Ishikawa (cell line): ENCODE measurements around the gene DLG3.

Source experiments
- CEBPB ChIP-seq: IDR thresholded peaks from 2 replicates; pipeline ENCODE4 v1.6.1; 2012
- CREB1 ChIP-seq: IDR thresholded peaks from 2 replicates; pipeline ENCODE4 v1.6.1; 2012; ENCODE audit warnings: low read depth
- EGR1 ChIP-seq: IDR thresholded peaks from 2 replicates; pipeline ENCODE4 v1.6.1; 2012
- EP300 ChIP-seq: IDR thresholded peaks from 2 replicates; pipeline ENCODE4 v1.6.1; 2012; ENCODE audit warnings: borderline replicate concordance
- FOXM1 ChIP-seq: IDR thresholded peaks from 2 replicates; pipeline ENCODE4 v1.6.1; 2012; ENCODE audit warnings: low read depth, borderline replicate concordance
- NFIC ChIP-seq: IDR thresholded peaks from 2 replicates; pipeline ENCODE4 v1.6.1; 2012
- RAD21 ChIP-seq: IDR thresholded peaks from 2 replicates; pipeline ENCODE4 v1.6.1; 2012; ENCODE audit warnings: low read depth
- TAF1 ChIP-seq: IDR thresholded peaks from 2 replicates; pipeline ENCODE4 v1.6.1; 2012; ENCODE audit warnings: low read depth, mild to moderate bottlenecking
- TCF12 ChIP-seq: IDR thresholded peaks from 2 replicates; pipeline ENCODE4 v1.6.1; 2012; ENCODE audit warnings: low read depth
- TEAD4 ChIP-seq: IDR thresholded peaks from 2 replicates; pipeline ENCODE4 v1.6.1; 2012
- YY1 ChIP-seq: IDR thresholded peaks from 2 replicates; pipeline ENCODE4 v1.6.1; 2012; ENCODE audit warnings: low read depth
- ZBTB7A ChIP-seq: IDR thresholded peaks from 2 replicates; pipeline ENCODE4 v1.6.1; 2012; ENCODE audit warnings: low read depth
- TF ChIP-seq, protein P1 (sequence below): IDR thresholded peaks from 2 replicates; pipeline ENCODE4 v1.6.1; 2012; ENCODE audit warnings: low read depth, mild to moderate bottlenecking
- TF ChIP-seq, protein P2 (sequence below): IDR thresholded peaks from 2 replicates; pipeline ENCODE4 v1.6.1; 2012
- TF ChIP-seq, protein P3 (sequence below): IDR thresholded peaks from 2 replicates; pipeline ENCODE4 v1.6.1; 2012

DLG3 gene

DNA sequence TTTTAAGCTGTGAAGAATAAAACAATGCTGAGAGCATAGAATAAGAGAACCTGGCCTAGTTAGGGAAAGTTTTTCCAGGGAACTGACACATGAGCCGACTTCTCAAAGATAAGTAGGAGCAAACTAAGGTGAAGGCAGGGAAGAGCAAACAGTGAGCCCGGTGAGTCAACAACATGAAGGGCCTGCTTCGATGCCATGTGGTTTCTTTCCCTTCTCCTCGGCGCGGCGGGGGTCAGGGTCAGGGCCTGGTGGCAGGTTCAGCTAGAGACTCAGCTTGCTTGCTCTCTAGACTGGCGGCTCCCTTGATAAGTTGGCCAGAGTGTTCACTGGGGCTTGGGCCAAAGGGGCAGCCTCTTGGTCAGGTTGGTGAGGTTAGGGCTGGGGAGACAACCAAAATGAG, 81.1 kb downstream of the DLG3 start:
- TF ChIP-seq, protein P1, sequence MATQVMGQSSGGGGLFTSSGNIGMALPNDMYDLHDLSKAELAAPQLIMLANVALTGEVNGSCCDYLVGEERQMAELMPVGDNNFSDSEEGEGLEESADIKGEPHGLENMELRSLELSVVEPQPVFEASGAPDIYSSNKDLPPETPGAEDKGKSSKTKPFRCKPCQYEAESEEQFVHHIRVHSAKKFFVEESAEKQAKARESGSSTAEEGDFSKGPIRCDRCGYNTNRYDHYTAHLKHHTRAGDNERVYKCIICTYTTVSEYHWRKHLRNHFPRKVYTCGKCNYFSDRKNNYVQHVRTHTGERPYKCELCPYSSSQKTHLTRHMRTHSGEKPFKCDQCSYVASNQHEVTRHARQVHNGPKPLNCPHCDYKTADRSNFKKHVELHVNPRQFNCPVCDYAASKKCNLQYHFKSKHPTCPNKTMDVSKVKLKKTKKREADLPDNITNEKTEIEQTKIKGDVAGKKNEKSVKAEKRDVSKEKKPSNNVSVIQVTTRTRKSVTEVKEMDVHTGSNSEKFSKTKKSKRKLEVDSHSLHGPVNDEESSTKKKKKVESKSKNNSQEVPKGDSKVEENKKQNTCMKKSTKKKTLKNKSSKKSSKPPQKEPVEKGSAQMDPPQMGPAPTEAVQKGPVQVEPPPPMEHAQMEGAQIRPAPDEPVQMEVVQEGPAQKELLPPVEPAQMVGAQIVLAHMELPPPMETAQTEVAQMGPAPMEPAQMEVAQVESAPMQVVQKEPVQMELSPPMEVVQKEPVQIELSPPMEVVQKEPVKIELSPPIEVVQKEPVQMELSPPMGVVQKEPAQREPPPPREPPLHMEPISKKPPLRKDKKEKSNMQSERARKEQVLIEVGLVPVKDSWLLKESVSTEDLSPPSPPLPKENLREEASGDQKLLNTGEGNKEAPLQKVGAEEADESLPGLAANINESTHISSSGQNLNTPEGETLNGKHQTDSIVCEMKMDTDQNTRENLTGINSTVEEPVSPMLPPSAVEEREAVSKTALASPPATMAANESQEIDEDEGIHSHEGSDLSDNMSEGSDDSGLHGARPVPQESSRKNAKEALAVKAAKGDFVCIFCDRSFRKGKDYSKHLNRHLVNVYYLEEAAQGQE, result no peak
- no peak for TF ChIP-seq CREB1

DNA sequence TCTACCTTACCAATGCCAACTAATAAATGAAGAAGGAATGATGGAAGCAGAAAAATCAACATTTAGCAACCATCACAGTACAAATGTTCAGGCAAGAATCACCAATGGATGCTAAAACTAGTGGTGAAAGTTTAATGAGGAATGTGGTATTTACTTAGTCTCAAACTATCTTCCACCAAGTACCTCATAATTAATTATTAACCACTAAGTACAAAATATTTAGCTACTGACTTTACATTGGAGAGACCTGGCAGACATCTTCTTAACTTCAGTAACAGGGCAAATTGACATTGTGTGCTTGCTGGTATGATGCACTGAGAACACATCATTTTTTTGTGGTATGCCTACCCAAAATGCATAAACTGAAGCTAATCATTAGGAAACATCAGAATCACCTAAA, 82.4 kb downstream of the DLG3 start:
- no peak for TF ChIP-seq CEBPB
- no peak for TF ChIP-seq TCF12
- no peak for TF ChIP-seq EP300
- TF ChIP-seq, protein P1, result no peak
- no peak for TF ChIP-seq ZBTB7A
- TF ChIP-seq, protein P2, sequence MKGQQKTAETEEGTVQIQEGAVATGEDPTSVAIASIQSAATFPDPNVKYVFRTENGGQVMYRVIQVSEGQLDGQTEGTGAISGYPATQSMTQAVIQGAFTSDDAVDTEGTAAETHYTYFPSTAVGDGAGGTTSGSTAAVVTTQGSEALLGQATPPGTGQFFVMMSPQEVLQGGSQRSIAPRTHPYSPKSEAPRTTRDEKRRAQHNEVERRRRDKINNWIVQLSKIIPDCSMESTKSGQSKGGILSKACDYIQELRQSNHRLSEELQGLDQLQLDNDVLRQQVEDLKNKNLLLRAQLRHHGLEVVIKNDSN, result no peak
- no peak for TF ChIP-seq TEAD4
- TF ChIP-seq RAD21, result no peak
- no peak for TF ChIP-seq YY1
- no peak for TF ChIP-seq EGR1
- no peak for TF ChIP-seq CREB1
- TF ChIP-seq FOXM1, result no peak
- TF ChIP-seq TAF1, result no peak
- TF ChIP-seq, protein P3, sequence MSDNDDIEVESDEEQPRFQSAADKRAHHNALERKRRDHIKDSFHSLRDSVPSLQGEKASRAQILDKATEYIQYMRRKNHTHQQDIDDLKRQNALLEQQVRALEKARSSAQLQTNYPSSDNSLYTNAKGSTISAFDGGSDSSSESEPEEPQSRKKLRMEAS, result no peak
- TF ChIP-seq NFIC, result no peak

DNA sequence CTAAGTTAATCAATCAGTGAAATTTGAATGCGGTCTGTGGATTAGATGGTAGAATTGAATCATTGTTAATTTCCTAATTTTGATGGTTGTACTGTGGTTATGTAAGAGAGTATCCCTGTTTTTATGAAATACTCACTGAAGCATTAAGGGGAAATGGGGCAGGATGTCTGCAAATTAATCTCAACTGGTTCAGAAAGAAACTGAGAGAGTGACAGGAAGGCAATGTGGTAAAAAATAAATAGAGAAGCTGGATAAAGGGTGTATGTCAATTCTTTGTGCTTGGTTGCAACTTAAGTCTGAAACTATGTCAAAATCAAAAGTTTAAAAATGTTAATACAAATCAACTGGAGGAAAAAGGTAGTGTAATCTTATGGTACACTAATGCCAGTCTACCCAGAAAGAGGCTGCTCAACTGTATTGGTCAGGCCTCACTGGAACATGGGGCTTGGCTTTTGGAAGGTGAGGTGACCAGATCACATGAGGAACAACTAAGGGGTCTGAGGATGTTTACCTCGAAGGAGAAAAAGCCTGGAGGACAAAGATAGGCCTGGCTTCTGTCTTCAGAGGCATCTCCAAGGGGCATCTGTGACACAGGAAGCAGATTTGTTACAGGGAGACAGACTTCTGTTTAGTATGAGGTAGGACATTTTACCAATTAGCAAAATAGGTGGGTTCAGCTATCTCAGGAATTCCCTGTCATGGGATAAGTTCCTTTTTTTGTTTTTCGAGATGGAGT, 83.1 kb downstream of the DLG3 start:
- no peak for TF ChIP-seq YY1
- no peak for TF ChIP-seq TEAD4
- TF ChIP-seq, protein P1, result no peak
- no peak for TF ChIP-seq CEBPB
- no peak for TF ChIP-seq EGR1
- TF ChIP-seq CREB1, result no peak
- no peak for TF ChIP-seq RAD21
- no peak for TF ChIP-seq NFIC
- no peak for TF ChIP-seq EP300
- TF ChIP-seq TAF1, result no peak
- no peak for TF ChIP-seq FOXM1
- no peak for TF ChIP-seq TCF12
- TF ChIP-seq, protein P3, result no peak
- no peak for TF ChIP-seq ZBTB7A
- TF ChIP-seq, protein P2, result no peak

DNA sequence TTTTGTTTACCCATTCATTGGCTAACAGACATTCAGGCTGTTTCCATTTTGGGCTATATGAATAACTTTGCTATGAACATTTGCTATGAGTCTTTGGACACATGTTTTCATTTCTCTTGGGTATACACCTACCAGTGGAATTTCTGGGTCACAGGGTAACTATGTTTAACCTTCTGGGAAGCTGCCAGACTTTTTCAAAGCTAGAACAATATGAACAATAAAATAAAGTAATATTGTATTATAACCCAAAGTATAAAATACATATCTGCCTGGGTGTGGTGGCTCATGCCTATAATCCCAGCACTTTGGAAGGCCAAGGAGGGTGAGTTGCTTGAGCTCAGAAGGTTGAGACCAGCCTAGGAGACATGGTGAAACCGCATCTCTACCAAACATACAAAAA, 90.6 kb downstream of the DLG3 start:
- TF ChIP-seq NFIC (no peak), CREB1 (no peak), TEAD4 (no peak), YY1 (no peak), RAD21 (no peak), FOXM1 (no peak), ZBTB7A (no peak), CEBPB (no peak), EGR1 (no peak), TAF1 (no peak), EP300 (no peak), TCF12 (no peak)
- TF ChIP-seq, protein P3, result no peak
- TF ChIP-seq, protein P1, result no peak
- TF ChIP-seq, protein P2, result no peak
